HuH-7 (cell line): Measurements from ENCODE around the gene THUMPD1.
"Not testable (repeated sequence)": the region's sequence is repeated elsewhere in the genome, so short reads cannot be mapped to it uniquely, and the experiment has no call there.

ENCODE experiments used
- DNase-seq: peaks from one replicate; pipeline ENCODE4 v3.0.0; 2011; ENCODE audit warnings: low spot score

Gene THUMPD1

DNA sequence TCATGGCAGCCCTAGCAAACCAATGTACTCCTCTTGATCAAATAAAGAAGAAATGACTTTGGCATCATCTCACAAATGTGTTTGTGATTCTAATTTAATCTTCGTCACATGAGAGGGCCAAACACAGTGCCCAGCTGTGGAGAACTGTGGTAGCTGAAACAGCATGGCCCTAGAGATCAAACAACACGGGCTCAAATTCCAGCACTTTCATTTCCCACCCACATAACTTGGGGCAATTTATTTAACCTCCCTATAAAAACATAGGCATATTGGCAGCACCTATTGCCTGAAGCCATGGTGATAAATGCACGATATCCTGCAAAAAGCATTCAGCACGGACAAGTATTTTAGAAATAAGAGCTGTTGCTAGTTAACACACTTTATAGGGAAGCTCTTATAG is 46.6 kb downstream of the THUMPD1 start:
- no peak for DNase-seq

DNA sequence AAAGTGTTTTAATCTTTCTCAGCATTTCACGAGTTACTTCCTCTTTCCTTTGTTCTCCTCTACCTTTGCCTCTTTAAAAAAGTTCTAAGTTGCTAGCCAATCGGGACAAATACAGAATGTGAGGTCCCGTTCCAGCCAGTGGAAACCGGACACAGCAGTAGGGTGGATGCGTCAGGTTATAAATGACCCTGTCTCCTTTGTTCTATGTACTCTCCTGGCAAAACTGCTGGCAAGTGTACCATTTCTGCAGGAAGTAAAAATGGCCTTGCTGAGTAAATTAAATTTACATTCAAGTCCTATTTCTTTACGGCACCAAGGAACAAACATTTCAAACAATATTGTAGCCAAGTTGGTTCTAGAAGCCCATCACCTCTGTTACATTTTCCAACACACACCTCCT is 47.5 kb downstream of the THUMPD1 start:
- not testable (repeated sequence) for DNase-seq

DNA sequence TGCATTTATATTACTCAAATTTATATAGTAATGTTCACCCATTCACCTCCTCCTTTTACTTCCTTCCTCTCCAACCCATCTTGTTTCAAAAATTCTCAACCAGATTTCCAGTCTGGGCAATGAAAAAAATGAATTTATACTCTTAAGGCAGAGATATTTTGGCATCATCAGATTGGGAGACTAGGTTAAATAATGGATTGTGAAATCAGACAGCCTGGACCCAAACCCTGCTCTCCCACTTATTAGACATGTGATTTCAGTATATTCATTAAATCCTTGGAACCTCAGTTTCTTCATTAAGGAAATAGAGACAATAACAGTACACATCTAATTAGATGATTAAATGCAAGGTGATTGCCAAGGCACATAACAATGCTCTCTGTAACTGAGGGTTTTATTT is 52.0 kb downstream of the THUMPD1 start:
- DNase-seq = no peak

DNA sequence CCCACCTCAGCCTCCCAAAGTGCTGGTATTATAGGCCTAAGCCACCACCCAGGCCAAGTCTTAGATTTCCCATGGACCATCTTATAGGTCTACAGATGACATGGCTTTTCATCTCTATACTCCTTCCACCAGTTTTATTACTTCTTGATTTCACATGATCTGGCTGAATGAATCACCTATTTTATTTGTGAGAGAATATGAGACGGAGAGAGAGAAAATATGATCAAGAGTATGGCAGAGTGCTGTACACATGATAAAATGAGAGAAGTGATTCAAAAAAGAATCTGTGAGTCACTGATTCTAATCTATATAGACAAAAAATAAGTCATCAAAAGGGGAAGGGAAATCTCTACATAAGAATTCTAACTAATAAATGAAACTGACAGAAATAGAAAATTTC is 57.8 kb downstream of the THUMPD1 start:
- no peak for DNase-seq
